ENCODE data around the gene SH3PXD2B. TPM values are rescaled to one million over a fixed set of nuclear protein-coding genes. Genes with fewer than 3 reads are reported as not detected.

Gene SH3PXD2B
- total RNA-seq, 1 experiment from 2014 or later, result 15.2 TPM

DNA sequence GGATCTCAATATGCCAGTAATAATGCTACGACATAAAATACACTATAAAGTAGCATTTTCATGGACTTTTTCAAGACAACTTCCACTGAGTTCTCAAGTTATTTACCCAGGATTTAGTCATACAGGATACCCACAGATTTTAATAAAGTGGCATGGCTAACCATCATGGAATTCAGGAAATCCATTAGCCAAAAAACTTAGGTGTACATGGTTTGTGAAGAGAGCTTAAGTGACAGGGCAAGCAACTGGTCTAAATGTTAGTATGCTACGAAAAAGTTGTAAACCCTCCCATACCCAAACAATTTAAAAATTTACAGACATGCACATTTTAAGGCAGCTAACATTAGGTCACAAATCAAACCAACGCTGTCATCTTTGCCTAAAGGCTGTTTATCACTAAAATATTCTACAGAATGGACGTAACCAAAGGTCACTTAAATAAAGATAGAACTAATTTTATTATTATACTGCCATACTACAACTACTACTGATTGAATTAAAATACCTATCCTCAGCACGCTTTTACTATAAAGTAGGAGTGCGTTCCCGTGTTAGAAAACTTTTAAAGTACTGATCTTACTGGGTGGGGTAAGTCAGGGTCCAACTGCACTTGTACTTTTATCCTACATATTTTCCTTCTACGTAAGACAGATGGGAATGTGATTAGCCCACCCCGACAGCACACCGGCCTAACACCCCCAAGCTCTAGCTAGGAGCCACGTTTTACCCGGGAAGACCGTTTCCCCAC lies 171.9 kb downstream of the SH3PXD2B start:
- Histone ChIP-seq H3K27me3 (no peaks in the 10 kb centered on the region), H3K4me3 (peak overlapping the region; percentile 79), H3K36me3 (peaks cover 3% of the 10 kb centered on the region; the same call in 1 of the 2 replicates), H3K9me3 (no peaks in the 10 kb centered on the region)
- DNase-seq, result no peak

DNA sequence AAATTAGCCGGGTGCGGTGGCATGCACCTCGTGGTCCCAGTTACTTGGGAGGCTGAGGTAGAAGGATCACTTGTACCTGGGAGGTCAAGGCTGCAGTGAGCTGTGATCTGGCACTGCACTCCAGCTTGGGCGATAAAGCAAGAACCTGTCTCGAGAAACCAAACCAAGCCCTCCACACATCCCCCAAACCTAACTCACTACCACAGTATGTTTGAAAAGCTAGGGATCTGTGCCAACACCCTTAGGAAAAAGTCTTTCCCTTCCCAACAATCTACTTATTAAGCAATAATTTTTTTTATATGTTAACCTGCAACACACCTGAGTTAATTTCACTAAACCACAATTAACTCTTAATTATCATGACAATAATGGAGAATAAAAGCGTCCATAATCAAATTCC lies 173.0 kb downstream of the SH3PXD2B start:
- DNase-seq, result no peak
- Histone ChIP-seq H3K36me3 (peaks cover 3% of the 10 kb centered on the region; the same call in 1 of the 2 replicates), H3K9me3 (no peaks in the 10 kb centered on the region), H3K4me3 (peak overlapping the region; percentile 79), H3K27me3 (no peaks in the 10 kb centered on the region)

DNA sequence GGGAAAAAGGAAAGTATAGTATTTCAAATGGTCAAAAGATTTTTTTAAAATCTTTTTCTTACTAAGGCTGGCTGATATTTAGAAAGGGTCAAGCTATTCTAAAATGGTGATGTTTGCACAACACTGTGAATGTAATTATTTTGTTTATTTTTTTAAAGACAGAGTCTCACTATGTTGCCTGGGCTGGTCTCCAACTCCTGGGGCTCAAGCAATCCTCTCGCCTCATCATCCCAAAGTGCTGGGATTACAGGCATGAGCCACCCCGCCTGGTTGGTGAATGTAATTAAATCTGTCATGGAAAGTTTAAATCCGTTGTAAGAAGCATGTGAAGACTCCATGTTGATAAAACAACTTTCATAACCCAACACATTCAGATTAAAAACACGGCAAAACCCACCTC lies 173.4 kb downstream of the SH3PXD2B start:
- no peak overlapping the region; the same call in 1 of the 2 replicates for H3K4me3 ChIP-seq
- H3K9me3 ChIP-seq, result no peaks in the 10 kb centered on the region
- no peaks in the 10 kb centered on the region for H3K27me3 ChIP-seq
- H3K36me3 ChIP-seq, result peaks cover 3% of the 10 kb centered on the region; the same call in 1 of the 2 replicates
- DNase-seq, result peak; percentile 98

DNA sequence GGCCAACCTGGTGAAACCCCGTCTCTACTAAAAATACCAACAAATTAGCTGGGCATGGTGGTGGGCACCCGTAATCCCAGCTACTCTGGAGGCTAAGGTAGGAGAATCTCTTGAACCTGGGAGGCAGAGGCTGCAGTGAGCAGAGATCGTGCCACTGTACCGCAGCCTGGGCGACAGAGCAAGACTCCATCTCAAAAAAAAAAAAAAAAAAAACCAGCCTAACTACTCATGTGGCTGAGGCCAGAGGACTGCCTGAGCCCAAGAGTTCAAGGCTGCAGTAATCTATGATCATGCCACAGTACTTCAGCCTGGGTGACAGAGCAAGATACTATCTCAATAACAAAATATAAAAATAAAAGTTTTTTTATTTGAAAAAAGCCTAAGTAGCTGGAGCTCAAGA lies 174.0 kb downstream of the SH3PXD2B start:
- no peaks in the 10 kb centered on the region for H3K27me3 ChIP-seq
- peaks cover 3% of the 10 kb centered on the region; the same call in 1 of the 2 replicates for H3K36me3 ChIP-seq
- no peak overlapping the region for H3K4me3 ChIP-seq
- H3K9me3 ChIP-seq, result no peaks in the 10 kb centered on the region
- no peak for DNase-seq

DNA sequence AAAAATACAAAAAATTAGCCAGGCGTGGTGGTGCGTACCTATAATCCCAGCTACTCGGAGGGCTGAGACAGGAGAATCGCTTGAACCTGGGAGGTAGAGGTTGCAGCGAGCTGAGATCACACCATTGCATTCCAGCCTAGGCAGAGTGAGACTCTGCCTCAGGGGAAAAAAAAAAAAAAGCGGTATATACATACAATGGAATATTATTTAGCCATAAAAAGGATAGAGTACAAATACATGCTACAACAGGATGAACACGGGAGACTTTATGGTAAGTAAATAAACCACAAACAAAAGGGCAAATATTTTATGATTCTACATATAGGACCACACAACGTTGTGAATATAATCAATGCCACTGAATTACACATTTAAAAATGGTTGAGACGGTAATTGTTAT lies 176.0 kb downstream of the SH3PXD2B start:
- H3K4me3 ChIP-seq, result no peak overlapping the region
- DNase-seq, result no peak
- no peaks in the 10 kb centered on the region for H3K27me3 ChIP-seq
- peaks cover 3% of the 10 kb centered on the region; the same call in 1 of the 2 replicates for H3K36me3 ChIP-seq
- H3K9me3 ChIP-seq, result no peaks in the 10 kb centered on the region

DNA sequence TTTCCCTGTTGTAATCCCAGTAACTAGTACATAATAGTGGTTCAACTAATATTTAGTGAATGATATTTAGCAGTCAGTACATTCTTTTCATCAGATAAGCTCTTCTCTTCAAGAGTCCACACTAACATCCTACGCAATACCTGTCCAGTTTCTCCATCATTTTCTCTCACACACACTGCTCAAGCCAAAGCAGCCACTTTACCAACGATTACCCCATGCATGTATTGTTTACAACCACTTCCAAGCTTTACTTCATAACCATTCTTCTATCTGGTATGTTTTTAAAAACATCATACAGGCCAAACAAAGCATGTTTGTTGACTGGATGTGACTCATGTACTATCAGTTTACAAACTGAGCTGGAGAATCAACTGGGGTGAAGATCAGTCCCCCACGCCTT lies 178.1 kb downstream of the SH3PXD2B start:
- DNase-seq, result no peak
- H3K4me3 ChIP-seq, result no peak overlapping the region
- no peaks in the 10 kb centered on the region for H3K27me3 ChIP-seq
- H3K9me3 ChIP-seq, result no peaks in the 10 kb centered on the region
- peaks cover 3% of the 10 kb centered on the region; the same call in 1 of the 2 replicates for H3K36me3 ChIP-seq

Other genes with a start within 250 kb of the SH3PXD2B start
- 28.8 and 43.0 TPM in 2 replicates for gene UBTD2, start 170.8 kb downstream of the SH3PXD2B start, total RNA-seq (2014; rRNA removed; shearing (Covaris generic); ENCODE audit: low replicate concordance)
- 6.3 and 10.1 TPM in 2 replicates for gene NEURL1B, start 186.7 kb upstream of the SH3PXD2B start, total RNA-seq (2014; rRNA removed; shearing (Covaris generic); ENCODE audit: low replicate concordance)